Erythroblast (primary cell): ENCODE data around the gene CAMK1D.

Experiments
- GATA1 ChIP-seq: IDR thresholded peaks from 2 replicates; pipeline ENCODE4 v1.6.1; 2011; ENCODE audit warnings: low read depth, mild to moderate bottlenecking, control low read depth, low read length, moderate library complexity
- POLR2A ChIP-seq: IDR thresholded peaks from 2 replicates; pipeline ENCODE4 v1.6.1; 2011; ENCODE audit warnings: mild to moderate bottlenecking, low read length

GRCh38 chr10:12633776-12634620 lies 284.7 kb downstream of the CAMK1D start:
- TF ChIP-seq POLR2A = no peak
- TF ChIP-seq GATA1 = no peak
